Tibial nerve (tissue), 3 donors: ENCODE data around the gene C6orf15.

Experiments
- POLR2A ChIP-seq, 2 donors: fragments of 450-650 bp; IDR thresholded peaks; one replicate each; pipeline ENCODE4 v1.6.1; 2017; ENCODE audit warnings: antibody characterized with exemption in 2 of 2, mild to moderate bottlenecking in 2 of 2, moderate library complexity in 2 of 2
- TF ChIP-seq, protein P1 (sequence below), 5 experiments: fragments of 200-600 bp in 3 of 5; fragments of 450-650 bp in 2 of 5; sonication (generic) in 3 of 5; IDR thresholded peaks; one replicate each; pipeline ENCODE4 v1.5.1; 2016 to 2019; ENCODE audit warnings: antibody characterized with exemption in 5 of 5, mild to moderate bottlenecking in 3 of 5, moderate library complexity in 2 of 5

GRCh38 chr6:31138982-31139381, 26.6 kb upstream of the C6orf15 start, which contains the start of gene PSORS1C2:
- TF ChIP-seq POLR2A (IDR thresholded peaks at IDR 0.05): no peak
- TF ChIP-seq, protein P1, sequence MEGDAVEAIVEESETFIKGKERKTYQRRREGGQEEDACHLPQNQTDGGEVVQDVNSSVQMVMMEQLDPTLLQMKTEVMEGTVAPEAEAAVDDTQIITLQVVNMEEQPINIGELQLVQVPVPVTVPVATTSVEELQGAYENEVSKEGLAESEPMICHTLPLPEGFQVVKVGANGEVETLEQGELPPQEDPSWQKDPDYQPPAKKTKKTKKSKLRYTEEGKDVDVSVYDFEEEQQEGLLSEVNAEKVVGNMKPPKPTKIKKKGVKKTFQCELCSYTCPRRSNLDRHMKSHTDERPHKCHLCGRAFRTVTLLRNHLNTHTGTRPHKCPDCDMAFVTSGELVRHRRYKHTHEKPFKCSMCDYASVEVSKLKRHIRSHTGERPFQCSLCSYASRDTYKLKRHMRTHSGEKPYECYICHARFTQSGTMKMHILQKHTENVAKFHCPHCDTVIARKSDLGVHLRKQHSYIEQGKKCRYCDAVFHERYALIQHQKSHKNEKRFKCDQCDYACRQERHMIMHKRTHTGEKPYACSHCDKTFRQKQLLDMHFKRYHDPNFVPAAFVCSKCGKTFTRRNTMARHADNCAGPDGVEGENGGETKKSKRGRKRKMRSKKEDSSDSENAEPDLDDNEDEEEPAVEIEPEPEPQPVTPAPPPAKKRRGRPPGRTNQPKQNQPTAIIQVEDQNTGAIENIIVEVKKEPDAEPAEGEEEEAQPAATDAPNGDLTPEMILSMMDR (IDR thresholded peaks at IDR 0.05): no peak
